SH-SY5Y (cell line): Measurements from ENCODE around the gene SLC27A5.

Experiments used
- GATA2 ChIP-seq: IDR thresholded peaks from 2 replicates; pipeline ENCODE4 v1.6.1; 2011; ENCODE audit warnings: mild to moderate bottlenecking, low read depth, low read length
- GATA3 ChIP-seq: IDR thresholded peaks from 2 replicates; pipeline ENCODE4 v1.6.1; 2011; ENCODE audit warnings: low read depth, mild to moderate bottlenecking, low read length, moderate library complexity

Gene SLC27A5

DNA sequence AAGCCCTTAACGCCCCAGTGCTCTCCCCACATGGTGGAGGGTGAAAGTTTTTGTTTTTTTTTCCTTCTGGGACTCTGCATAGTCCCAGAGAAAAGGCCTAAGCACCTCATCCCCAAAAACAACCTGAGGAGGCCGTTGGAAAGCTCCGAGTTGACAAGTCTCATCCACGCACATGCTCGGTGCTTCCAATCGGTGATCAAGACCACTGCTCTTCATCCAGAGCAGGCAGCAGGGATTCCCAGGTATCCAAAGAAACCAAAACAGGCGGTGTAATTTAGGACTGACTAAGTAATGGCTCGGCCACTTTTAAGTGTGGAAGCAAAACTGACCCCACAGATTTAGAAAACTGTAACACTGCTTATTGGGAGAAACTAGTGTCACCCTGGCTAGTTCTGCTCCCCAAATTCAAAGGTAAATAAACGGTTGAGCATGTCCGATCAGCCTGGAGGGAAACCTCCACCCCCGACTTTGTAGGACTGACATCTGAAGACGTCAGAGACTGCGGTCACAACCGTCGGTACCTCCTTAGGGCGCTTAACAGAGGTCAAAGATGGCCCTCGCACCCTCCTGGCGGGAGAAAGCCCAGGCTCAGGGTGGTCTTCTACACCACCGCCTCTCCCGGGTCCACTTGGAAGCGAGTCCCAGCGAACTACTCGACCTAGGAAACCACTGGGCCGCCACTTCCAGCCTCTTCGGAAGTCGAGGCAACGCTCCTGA, 36.6 kb downstream of the SLC27A5 start:
- TF ChIP-seq GATA2 (no peak), GATA3 (no peak)

- TF ChIP-seq GATA3 (no peak), GATA2 (no peak)
These were observed 37.3 kb downstream of the SLC27A5 start for GRCh38 chr19:58474291-58474996.

DNA sequence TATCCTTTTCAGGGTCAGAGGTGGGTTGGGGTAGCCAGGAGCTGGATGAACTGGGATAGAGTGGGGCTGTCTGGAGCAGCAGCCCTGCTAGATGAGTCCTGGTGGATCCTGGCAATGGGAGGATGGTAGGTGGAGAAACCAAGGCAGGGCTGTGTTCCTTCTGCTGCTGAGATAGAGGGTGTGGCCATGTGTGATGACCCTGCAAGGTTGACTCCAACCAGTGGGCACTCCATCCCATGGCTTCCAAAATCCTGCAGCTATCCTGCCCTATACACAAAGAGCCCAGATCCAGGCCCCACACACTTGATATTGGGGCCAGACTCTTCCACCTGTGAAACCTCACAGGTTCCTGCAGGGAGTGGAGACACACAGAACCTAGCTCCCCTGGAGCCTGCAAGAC, 38.0 kb downstream of the SLC27A5 start:
- TF ChIP-seq GATA3: no peak
- TF ChIP-seq GATA2: no peak

DNA sequence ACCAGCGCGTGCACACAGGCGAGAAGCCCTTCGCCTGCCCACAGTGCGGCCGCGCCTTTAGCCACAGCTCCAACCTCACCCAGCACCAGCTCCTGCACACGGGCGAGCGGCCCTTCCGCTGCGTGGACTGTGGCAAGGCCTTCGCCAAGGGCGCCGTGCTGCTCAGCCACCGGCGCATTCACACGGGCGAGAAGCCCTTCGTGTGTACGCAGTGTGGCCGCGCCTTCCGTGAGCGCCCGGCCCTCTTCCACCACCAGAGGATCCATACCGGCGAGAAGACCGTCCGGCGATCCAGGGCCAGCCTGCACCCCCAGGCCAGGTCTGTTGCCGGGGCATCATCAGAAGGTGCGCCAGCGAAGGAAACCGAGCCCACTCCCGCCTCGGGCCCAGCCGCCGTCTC, 40.1 kb downstream of the SLC27A5 start:
- no peak for TF ChIP-seq GATA2
- TF ChIP-seq GATA3: no peak

DNA sequence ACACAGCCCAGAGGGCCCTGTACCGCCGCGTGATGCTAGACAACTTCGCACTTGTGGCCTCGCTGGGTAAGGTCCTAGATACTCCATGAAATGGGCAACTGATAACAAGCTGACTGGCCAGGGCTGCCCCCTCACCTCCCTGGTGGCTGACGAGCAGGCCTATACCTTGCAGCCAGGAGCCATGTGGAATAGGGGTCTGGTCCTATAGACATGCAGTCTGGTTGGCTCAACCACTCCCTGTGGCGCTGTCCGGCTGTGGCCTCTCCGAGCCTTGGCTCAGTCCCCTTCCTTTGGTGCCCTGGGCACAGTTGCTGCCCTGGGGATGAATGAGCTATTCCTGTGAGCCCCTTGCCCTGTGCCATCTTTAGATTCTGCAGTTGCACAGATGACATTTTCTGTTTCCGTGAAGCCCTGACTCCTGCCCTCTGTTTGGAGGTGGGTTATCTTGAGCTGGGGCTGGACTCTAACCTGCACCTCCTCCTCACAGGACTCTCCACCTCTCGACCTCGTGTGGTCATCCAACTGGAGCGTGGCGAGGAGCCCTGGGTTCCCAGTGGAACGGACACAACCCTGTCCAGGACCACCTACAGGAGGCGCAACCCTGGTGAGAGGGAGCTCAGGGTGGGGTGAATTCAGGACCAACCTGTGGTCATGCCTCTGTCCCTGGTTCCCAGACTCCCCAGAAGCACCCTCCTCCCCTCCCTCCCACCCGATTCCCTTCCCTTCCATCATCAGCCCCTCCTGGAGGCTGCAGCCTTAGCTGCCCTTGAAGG, 42.4 kb downstream of the SLC27A5 start:
- TF ChIP-seq GATA2 (no peak), GATA3 (no peak)

- no peak for TF ChIP-seq GATA3
- TF ChIP-seq GATA2: no peak
These were observed 43.5 kb downstream of the SLC27A5 start for GRCh38 chr19:58468216-58468839.

DNA sequence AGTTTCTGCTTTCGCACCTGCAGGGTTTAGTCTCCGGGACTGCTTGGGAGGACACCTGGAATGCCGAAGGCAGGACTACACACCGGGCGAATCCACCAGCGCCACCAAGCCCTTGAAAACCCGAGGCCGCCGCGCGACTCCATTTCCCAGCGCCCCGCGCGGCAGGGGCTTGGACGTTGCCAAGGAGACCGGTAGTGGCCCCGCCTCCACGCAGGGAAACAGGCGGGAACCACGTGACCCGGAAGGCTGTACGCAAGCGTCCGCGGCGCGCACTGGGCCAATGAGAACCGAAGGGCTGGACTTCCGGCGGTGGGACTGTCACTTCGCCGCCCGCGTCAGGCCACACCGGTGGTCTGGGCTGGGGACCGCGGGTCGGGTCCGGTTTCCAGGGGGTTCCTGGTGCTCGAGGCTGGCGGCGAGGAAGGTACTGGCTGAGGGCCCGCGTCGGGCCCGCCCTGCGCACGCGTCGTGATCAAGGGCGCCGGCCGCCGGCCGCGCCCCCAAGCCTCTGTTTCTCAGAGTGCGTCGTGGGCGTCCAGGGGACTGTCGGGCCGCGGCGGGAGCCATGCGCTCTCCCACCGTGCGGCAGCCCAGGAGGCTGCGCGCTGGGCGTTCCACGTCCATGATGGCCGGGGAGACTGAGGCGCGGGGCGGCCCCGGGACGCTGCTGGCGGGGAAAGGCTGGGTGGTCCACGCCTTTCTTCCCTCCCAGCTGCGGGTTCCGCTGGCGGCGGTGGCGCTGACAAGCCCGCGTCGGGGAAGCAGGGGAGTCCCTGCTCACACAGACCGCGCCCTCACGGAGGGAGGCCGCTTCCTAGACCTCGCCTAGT, 44.8 kb downstream of the SLC27A5 start, which contains the start of gene ZNF324:
Gene ZNF324 (plus strand): TSS at position 321 of the 830 bp plus-strand sequence. CDS start 2,106 bp downstream, outside the sequence.
- no peak for TF ChIP-seq GATA3
- no peak for TF ChIP-seq GATA2

DNA sequence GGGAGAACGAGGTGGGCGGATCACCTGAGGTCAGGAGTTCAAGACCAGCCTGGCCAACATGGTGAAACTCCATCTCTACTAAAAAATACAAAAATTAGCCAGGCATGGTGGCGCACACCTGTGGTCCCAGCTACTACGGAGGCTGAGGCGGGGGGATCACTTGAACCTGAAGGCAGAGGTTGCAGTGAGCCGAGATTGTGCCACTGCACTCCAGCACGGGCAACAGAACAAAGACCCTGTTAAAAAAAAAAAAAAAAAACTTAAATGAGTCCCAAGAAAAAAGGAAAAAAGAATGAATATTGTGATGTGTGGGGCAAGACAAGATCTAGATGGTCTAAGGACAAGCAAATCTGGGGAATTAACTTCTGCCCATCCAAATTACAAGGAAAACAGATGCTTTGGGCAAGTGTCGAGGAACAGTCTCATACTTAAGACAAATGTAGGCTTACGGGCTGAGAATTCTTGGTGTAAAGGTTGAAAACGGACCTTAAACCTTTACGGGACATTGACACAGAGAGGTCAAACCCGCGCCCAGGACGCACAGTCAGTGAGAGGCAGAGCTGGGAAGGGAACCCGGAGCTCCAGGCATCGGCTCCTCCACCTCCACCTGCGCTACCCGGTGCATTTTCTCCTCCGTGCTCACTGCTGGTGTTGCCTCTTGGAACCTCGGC, 45.6 kb downstream of the SLC27A5 start:
- TF ChIP-seq GATA2 (no peak), GATA3 (no peak)

DNA sequence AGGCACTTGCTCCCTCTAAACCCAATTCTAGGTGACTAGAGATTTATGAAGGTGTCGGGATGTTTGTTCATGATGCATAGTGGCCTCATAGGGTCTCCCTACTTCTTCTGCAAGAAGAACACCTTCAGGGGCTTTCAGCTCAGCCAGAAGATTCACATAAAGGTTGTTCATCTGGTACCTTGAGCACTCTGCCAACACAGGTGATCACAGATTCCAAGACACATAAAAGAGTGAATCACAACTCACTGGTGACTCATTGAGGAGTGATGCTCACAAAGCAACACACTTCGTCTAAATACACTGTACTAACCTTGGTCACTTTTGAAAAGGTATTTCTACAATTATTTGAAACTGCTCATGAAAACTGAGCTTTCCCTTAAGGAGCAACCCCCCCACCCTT, 51.8 kb downstream of the SLC27A5 start:
- TF ChIP-seq GATA3: no peak
- TF ChIP-seq GATA2: no peak

- TF ChIP-seq GATA2 (no peak), GATA3 (no peak)
These were observed 55.7 kb downstream of the SLC27A5 start for GRCh38 chr19:58456111-58456510.

GRCh38 chr19:58455306-58455705, 56.5 kb downstream of the SLC27A5 start:
- TF ChIP-seq GATA2 (no peak), GATA3 (no peak)

DNA sequence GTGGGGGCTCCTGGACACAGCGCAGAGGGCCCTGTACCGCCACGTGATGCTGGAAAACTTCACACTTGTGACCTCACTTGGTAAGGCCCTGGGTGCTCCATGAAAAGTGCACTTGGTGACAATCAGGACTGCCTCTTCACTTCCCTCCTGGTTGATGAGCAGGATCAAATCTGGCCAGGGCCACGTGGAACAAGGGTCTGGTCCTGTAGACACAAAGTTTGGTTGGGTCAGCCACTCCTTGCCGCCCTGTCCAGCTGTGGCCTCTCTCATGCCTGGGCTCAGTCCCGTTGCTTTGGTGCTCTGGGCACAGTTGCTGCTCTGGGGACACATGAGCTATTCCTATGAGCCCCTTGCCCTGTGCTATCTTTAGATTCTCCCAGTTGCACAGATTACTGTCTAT, 58.0 kb downstream of the SLC27A5 start:
- TF ChIP-seq GATA3 (no peak), GATA2 (no peak)
